SJCRH30 (cell line): ENCODE data around the gene FBXL2. TPM values are rescaled to one million over a fixed set of nuclear protein-coding genes. Genes with fewer than 3 reads are reported as not detected.
"Not testable (repeated sequence)": the region's sequence is repeated elsewhere in the genome, so short reads cannot be mapped to it uniquely, and the experiment has no call there.

Source experiments
- DNase-seq, 2 experiments: peaks; one replicate each; pipeline ENCODE4 v3.0.0-alpha.2; 2015 to 2020
- H3K27ac ChIP-seq: fragments of 250-450 bp; sonication (Bioruptor Pico); 2 replicates; pipeline ENCODE4 v1.5.1; 2020; ENCODE audit warnings: mild to moderate bottlenecking, moderate library complexity
- H3K27me3 ChIP-seq: fragments of 250-450 bp; sonication (Bioruptor Pico); 2 replicates; pipeline ENCODE4 v1.5.1; 2020; ENCODE audit warnings: mild to moderate bottlenecking, moderate library complexity
- H3K36me3 ChIP-seq: fragments of 250-450 bp; sonication (Bioruptor Pico); 2 replicates; pipeline ENCODE4 v1.5.1; 2020; ENCODE audit warnings: mild to moderate bottlenecking, moderate library complexity
- H3K4me1 ChIP-seq: fragments of 250-450 bp; sonication (Bioruptor Pico); 2 replicates; pipeline ENCODE4 v1.5.1; 2020; ENCODE audit warnings: mild to moderate bottlenecking, moderate library complexity
- H3K4me3 ChIP-seq: fragments of 250-450 bp; sonication (Bioruptor Pico); 2 replicates; pipeline ENCODE4 v1.5.1; 2020; ENCODE audit warnings: mild to moderate bottlenecking, moderate library complexity
- H3K9me3 ChIP-seq: fragments of 250-450 bp; sonication (Bioruptor Pico); replicated peaks from 2 replicates; pipeline ENCODE4 v1.5.1; 2020; ENCODE audit warnings: mild to moderate bottlenecking, moderate library complexity
- total RNA-seq: library from RNA; depleted of rRNA; stranded (reverse); fragments of >200 nt; shearing (Covaris generic); gene quantifications from 2 replicates; pipeline ENCODE4 v1.2.3, GENCODE V29; 2014

FBXL2 gene
- total RNA-seq, 1 experiment from 2014 or later: 4.8 TPM

DNA sequence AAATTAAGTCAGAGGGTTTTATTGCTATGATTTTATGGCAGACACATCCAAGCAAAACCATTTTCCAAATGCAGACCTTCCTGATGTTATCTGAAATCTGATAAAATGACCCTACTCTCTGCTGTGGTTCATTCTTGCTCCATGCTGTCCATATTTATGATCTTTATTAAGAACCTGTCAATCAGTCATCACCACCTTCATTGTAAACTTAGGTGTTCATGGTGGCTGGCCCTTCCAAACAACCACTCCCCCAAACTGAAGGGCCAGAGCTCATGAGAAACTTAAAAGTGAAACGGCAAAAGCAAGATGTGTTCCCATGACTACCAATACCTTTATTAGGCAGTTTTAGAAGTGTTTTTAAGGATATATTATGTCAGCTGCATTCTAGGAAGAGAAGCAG, 109.4 kb downstream of the FBXL2 start:
- no peaks in the 10 kb centered on the region for H3K4me1 ChIP-seq
- peaks cover 14% of the 10 kb centered on the region for H3K36me3 ChIP-seq
- DNase-seq: no peak

DNA sequence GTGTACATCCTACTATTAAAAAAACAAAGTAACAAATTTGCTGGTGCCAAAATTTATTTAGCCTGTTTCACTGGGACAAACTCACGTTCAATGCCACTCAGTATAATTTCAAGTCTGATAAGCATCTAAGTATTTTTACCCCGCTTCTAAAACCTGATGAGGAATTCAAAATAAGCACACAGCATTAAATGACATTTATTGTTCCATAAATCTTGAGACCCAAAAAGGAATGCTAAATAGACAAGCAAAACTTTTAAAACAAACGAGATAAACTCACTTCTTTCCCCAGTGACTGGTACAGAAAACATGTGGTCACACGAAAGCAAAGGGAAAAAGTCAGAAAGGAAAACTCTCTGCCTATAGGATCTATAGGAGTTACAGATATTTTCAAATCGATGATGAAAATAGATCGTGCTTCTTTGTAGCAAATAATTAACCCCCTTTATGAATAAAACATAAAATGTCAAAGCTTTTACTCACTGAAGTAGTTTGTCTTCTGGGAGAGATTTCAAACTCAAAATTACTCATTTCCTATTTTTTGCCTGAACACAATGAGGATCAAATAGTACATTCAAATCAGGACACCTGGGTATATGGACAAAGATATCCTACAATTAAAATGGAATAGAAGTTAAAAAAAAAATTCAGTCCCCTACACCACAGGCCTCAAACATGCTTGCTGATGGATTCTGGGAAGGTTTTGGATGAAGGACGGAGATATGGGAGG, 111.3 kb downstream of the FBXL2 start:
- no peak for DNase-seq
- Histone ChIP-seq H3K4me1 (no peaks in the 10 kb centered on the region), H3K9me3 (no peaks in the 10 kb centered on the region), H3K27me3 (no peaks in the 10 kb centered on the region), H3K36me3 (peaks cover 14% of the 10 kb centered on the region), H3K4me3 (no peak overlapping the region), H3K27ac (no peak overlapping the region)

More for the DNA sequence above, 109.4 kb downstream of the FBXL2 start:
- Histone ChIP-seq H3K4me3 (no peak overlapping the region), H3K27me3 (no peaks in the 10 kb centered on the region), H3K9me3 (no peaks in the 10 kb centered on the region), H3K27ac (no peak overlapping the region)

GRCh38 chr3:33389908-33390307, 112.7 kb downstream of the FBXL2 start:
- Histone ChIP-seq H3K27ac (no peak overlapping the region), H3K27me3 (no peaks in the 10 kb centered on the region), H3K36me3 (peaks cover 14% of the 10 kb centered on the region), H3K4me3 (no peak overlapping the region), H3K9me3 (no peaks in the 10 kb centered on the region), H3K4me1 (no peaks in the 10 kb centered on the region)
- DNase-seq: no peak

DNA sequence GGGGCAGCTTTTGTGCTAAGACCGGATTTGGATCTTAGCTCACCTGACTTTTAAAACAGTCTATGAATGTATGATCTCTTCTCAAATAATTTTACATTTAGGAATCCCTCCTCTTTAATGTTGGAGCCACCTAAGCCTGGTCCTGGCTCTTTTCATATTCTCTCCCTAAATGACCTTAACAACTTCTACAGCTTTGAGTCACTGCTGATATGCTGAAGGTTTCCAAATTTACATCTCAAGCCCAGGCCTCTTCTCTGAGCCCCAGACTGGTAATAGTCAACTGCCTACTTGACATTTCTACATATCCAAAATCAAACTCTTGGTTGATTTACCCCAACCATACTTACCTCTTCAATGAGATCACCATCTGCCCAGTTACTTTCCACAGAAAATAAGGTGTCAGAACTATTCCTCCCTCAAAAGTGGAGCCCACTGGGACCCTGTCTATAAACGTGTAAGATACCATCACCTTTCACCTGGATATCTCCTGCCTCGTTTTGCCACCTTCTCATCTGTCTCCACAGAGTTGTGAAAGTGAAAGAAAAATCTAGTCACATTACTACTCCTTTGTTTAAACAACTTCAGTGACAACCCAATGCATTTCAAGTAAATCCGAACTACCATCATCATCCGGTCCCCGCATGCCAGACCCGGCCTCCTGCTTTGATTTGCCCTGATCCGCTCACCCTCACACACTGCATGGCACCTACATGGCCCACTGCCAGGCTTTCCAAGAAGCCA, 114.2 kb downstream of the FBXL2 start:
- H3K27me3 ChIP-seq: no peaks in the 10 kb centered on the region
- H3K9me3 ChIP-seq: no peaks in the 10 kb centered on the region
- no peak for DNase-seq
- H3K27ac ChIP-seq: no peak overlapping the region
- H3K36me3 ChIP-seq: peaks cover 12% of the 10 kb centered on the region
- no peak overlapping the region for H3K4me3 ChIP-seq
- no peaks in the 10 kb centered on the region for H3K4me1 ChIP-seq

DNA sequence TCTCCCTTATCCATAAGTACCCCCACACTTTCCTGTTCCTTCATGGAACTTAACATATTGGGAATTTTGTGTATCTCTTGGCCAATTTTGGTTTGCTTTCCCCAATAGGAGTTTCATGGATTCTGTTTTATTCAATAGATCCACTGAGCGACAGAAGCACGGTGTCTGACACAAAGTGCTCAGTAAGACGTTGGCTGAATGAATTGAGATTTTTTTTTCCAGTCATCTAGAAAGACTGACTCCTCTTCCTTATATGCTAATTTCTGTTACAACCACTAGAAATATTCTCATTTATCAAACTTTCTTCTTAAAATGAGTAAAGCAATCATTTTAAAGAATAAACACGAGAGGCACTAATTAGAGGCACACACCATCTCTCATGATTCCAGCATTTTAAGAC, 114.9 kb downstream of the FBXL2 start:
- H3K9me3 ChIP-seq: no peaks in the 10 kb centered on the region
- H3K36me3 ChIP-seq: peaks cover 8% of the 10 kb centered on the region
- no peak overlapping the region for H3K4me3 ChIP-seq
- H3K4me1 ChIP-seq: no peaks in the 10 kb centered on the region
- H3K27ac ChIP-seq: no peak overlapping the region
- DNase-seq: no peak
- H3K27me3 ChIP-seq: no peaks in the 10 kb centered on the region

GRCh38 chr3:33392703-33393125, 115.5 kb downstream of the FBXL2 start:
- no peak overlapping the region for H3K27ac ChIP-seq
- DNase-seq: no peak
- no peaks in the 10 kb centered on the region for H3K27me3 ChIP-seq
- H3K36me3 ChIP-seq: peaks cover 10% of the 10 kb centered on the region
- H3K9me3 ChIP-seq: no peaks in the 10 kb centered on the region
- H3K4me1 ChIP-seq: no peaks in the 10 kb centered on the region
- no peak overlapping the region for H3K4me3 ChIP-seq

GRCh38 chr3:33394403-33395054, 117.3 kb downstream of the FBXL2 start:
- H3K9me3 ChIP-seq: no peaks in the 10 kb centered on the region
- no peaks in the 10 kb centered on the region for H3K27me3 ChIP-seq
- H3K27ac ChIP-seq: no peak overlapping the region
- no peaks in the 10 kb centered on the region for H3K4me1 ChIP-seq
- H3K36me3 ChIP-seq: peaks cover 11% of the 10 kb centered on the region
- no peak for DNase-seq
- no peak overlapping the region for H3K4me3 ChIP-seq

GRCh38 chr3:33395900-33396299, 118.7 kb downstream of the FBXL2 start:
- Histone ChIP-seq H3K27ac (no peak overlapping the region), H3K36me3 (peaks cover 13% of the 10 kb centered on the region), H3K4me3 (no peak overlapping the region), H3K27me3 (no peaks in the 10 kb centered on the region), H3K4me1 (no peaks in the 10 kb centered on the region), H3K9me3 (no peaks in the 10 kb centered on the region)
- DNase-seq: no peak

DNA sequence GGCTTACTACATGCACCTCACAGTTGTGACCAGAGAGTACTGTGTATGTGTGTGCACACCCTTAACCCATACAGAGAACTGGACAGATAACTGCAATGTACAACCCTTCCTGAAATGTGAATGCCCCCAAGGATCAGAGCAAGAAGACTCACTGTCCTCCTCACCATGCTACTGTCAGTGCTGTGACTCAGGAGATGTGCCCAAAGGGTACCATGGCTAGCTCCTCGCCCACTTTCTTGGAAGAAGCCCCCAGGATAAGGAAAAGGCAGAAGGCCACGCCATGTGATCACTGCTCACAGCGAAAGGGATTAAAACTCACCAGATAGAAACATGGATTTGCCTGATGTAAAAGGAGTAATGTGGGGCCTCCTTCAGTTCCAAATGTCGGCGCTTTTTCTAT, 121.2 kb downstream of the FBXL2 start:
- no peaks in the 10 kb centered on the region for H3K9me3 ChIP-seq
- H3K27me3 ChIP-seq: no peaks in the 10 kb centered on the region
- no peak for DNase-seq
- H3K4me1 ChIP-seq: no peaks in the 10 kb centered on the region
- no peak overlapping the region for H3K27ac ChIP-seq
- peaks cover 18% of the 10 kb centered on the region for H3K36me3 ChIP-seq
- H3K4me3 ChIP-seq: no peak overlapping the region

DNA sequence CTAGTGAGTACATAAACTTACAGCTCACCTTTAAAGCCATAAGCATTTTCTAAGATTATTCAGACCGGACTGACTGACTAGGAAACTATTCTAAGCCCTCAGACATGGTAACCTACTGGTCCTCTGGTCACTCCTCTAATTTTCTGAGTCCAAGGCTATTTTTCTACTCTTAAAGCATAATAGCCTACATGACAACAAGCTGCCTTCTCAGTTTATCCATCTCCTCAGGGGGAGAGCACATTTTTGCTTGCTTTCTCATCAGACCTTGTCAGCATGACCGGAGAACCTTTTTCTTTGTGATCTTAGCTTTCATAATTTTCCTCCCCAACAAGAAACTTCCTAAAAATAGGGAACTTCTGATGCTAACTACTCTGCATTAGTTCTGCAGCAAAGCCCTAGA, 124.5 kb downstream of the FBXL2 start:
- H3K9me3 ChIP-seq: no peaks in the 10 kb centered on the region
- no peak overlapping the region for H3K27ac ChIP-seq
- H3K4me1 ChIP-seq: no peaks in the 10 kb centered on the region
- H3K36me3 ChIP-seq: peaks cover 15% of the 10 kb centered on the region; the same call in 1 of the 2 replicates
- H3K27me3 ChIP-seq: no peaks in the 10 kb centered on the region
- DNase-seq: no peak
- no peak overlapping the region for H3K4me3 ChIP-seq

GRCh38 chr3:33402936-33403335, 125.7 kb downstream of the FBXL2 start:
- H3K27ac ChIP-seq: no peak overlapping the region
- peaks cover 15% of the 10 kb centered on the region; the same call in 1 of the 2 replicates for H3K36me3 ChIP-seq
- no peaks in the 10 kb centered on the region for H3K9me3 ChIP-seq
- H3K27me3 ChIP-seq: no peaks in the 10 kb centered on the region
- H3K4me3 ChIP-seq: no peak overlapping the region
- no peak for DNase-seq
- H3K4me1 ChIP-seq: no peaks in the 10 kb centered on the region

DNA sequence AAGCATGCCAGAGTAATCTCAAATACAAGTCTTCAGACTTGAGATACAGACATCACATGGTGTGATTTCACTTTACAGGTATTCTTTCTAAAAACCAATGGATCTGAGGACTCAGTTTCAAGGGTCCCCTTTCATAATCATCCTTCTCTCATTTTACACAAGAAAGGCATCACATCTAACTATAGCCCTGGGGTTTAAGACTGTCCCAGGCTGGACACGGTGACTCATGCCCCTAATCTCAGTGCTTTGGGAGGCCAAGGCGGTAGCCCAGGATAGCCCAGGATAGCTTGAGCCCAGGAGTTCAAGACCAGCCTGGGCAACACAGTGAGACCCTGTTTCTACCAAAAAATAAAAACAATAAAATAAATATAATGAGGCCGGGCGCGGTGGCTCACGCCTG, 126.5 kb downstream of the FBXL2 start:
- Histone ChIP-seq H3K4me1 (no peaks in the 10 kb centered on the region), H3K27me3 (no peaks in the 10 kb centered on the region), H3K27ac (no peak overlapping the region), H3K4me3 (no peak overlapping the region), H3K9me3 (no peaks in the 10 kb centered on the region), H3K36me3 (peaks cover 17% of the 10 kb centered on the region)
- DNase-seq: no peak

- not testable (repeated sequence) for H3K27ac ChIP-seq, H3K4me1 ChIP-seq, H3K9me3 ChIP-seq, H3K27me3 ChIP-seq, H3K4me3 ChIP-seq, DNase-seq
- H3K36me3 ChIP-seq: peaks cover 13% of the 10 kb centered on the region
These were observed 133.6 kb downstream of the FBXL2 start for GRCh38 chr3:33410816-33411215.

DNA sequence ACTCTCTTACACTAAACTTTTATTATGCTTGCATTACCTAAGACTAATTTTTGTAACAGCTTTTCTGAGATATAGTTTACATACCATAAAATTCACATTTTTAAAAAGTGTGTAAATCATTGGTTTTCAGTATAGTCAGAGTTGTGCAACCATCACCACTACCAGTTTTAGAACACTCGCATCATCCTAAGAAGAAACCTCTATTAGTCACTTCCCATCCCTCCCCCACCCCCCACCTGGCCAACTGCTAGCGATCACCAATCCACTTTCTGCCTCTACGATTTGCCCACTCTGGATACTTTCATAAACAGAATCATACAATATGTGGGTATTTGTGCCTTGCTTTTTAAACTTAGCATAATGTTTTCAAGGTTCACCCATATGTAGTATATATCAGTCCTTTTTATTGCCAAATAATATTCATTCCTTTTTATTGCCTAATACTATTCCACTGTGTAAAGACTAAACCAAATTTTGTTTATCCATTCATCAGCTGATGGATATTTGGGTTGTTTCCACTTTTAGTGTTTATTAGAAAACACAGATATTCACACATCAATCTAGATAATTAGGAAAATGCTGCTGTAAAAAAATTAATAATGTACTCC, 139.9 kb downstream of the FBXL2 start:
- H3K4me1 ChIP-seq: no peaks in the 10 kb centered on the region
- H3K9me3 ChIP-seq: no peaks in the 10 kb centered on the region
- H3K27me3 ChIP-seq: no peaks in the 10 kb centered on the region
- H3K4me3 ChIP-seq: no peak overlapping the region
- no peak for DNase-seq
- peaks cover 6% of the 10 kb centered on the region; the same call in 1 of the 2 replicates for H3K36me3 ChIP-seq
- no peak overlapping the region for H3K27ac ChIP-seq

GRCh38 chr3:33419948-33420347, 142.7 kb downstream of the FBXL2 start:
- H3K27me3 ChIP-seq: no peaks in the 10 kb centered on the region
- no peaks in the 10 kb centered on the region for H3K4me1 ChIP-seq
- H3K27ac ChIP-seq: no peak overlapping the region
- no peak for DNase-seq
- no peak overlapping the region for H3K4me3 ChIP-seq
- no peaks in the 10 kb centered on the region for H3K9me3 ChIP-seq
- H3K36me3 ChIP-seq: peaks cover 9% of the 10 kb centered on the region; the same call in 1 of the 2 replicates
